MM.1S (cell line): ENCODE measurements around the gene CHST11.
"Not testable (repeated sequence)": the region's sequence is repeated elsewhere in the genome, so short reads cannot be mapped to it uniquely, and the experiment has no call there.

Source experiments
- DNase-seq: peaks from one replicate; pipeline ENCODE4 v3.0.0-alpha.2; 2015
- H2AFZ ChIP-seq: fragments of 300-600 bp; sonication (generic); 2 replicates; pipeline ENCODE4 v1.6.0; 2016; ENCODE audit warnings: antibody characterized with exemption, low read length
- H3F3A ChIP-seq: fragments of 300-600 bp; sonication (generic); 2 replicates; pipeline ENCODE4 v1.6.1; 2016; ENCODE audit warnings: mild to moderate bottlenecking, antibody characterized with exemption, low read length, moderate library complexity, mixed read lengths; ENCODE audit not compliant: insufficient read depth
- H3K27ac ChIP-seq: fragments of 300-600 bp; sonication (generic); 2 replicates; pipeline ENCODE4 v1.5.1; 2016; ENCODE audit warnings: mild to moderate bottlenecking, low read length
- H3K27me3 ChIP-seq: fragments of 300-600 bp; sonication (generic); replicated peaks from 2 replicates; pipeline ENCODE4 v1.6.0; 2016; ENCODE audit warnings: low read length; ENCODE audit not compliant: insufficient read depth
- H3K36me3 ChIP-seq: fragments of 300-600 bp; sonication (generic); replicated peaks from 2 replicates; pipeline ENCODE4 v1.6.1; 2016; ENCODE audit warnings: mild to moderate bottlenecking, low read length, mixed read lengths; ENCODE audit not compliant: insufficient read depth
- H3K4me1 ChIP-seq: fragments of 300-600 bp; sonication (generic); 2 replicates; pipeline ENCODE4 v1.6.1; 2016; ENCODE audit warnings: low read length, mixed read lengths
- H3K4me2 ChIP-seq: fragments of 300-600 bp; sonication (generic); 2 replicates; pipeline ENCODE4 v1.6.0; 2016; ENCODE audit warnings: low read depth, low read length
- H3K4me3 ChIP-seq: fragments of 300-600 bp; sonication (generic); 2 replicates; pipeline ENCODE4 v1.5.1; 2016; ENCODE audit warnings: low read length, mixed read lengths
- H3K79me2 ChIP-seq: fragments of 300-600 bp; sonication (generic); 2 replicates; pipeline ENCODE4 v1.6.1; 2016; ENCODE audit warnings: mixed run types, low read length, mixed read lengths
- H3K9ac ChIP-seq: fragments of 300-600 bp; sonication (generic); 2 replicates; pipeline ENCODE4 v1.6.1; 2016; ENCODE audit warnings: low read length, mixed read lengths
- H3K9me2 ChIP-seq: fragments of 300-600 bp; sonication (generic); replicated peaks from 2 replicates; pipeline ENCODE4 v1.6.1; 2016; ENCODE audit warnings: mild to moderate bottlenecking, low read length, mixed read lengths; ENCODE audit not compliant: insufficient read depth
- H3K9me3 ChIP-seq: fragments of 300-600 bp; sonication (generic); replicated peaks from 2 replicates; pipeline ENCODE4 v1.6.1; 2016; ENCODE audit warnings: mild to moderate bottlenecking, low read length, mixed read lengths; ENCODE audit not compliant: insufficient read depth
- H4K20me1 ChIP-seq: fragments of 300-600 bp; sonication (generic); 2 replicates; pipeline ENCODE4 v1.6.1; 2016; ENCODE audit warnings: mild to moderate bottlenecking, low read length, moderate library complexity, mixed read lengths; ENCODE audit not compliant: insufficient read depth
- EZH2 ChIP-seq: fragments of 300-600 bp; sonication (generic); optimal IDR thresholded peaks from 2 replicates; pipeline ENCODE3; 2017; ENCODE audit warnings: low read depth, mild to moderate bottlenecking, antibody characterized with exemption, low read length, mixed read lengths
- EZH2phosphoT487 ChIP-seq: fragments of 300-600 bp; sonication (generic); IDR thresholded peaks from 2 replicates; pipeline ENCODE4 v1.6.1; 2018; ENCODE audit warnings: antibody characterized with exemption, low read length
- TF ChIP-seq, protein P1 (sequence below): fragments of 300-600 bp; sonication (generic); IDR thresholded peaks from 2 replicates; pipeline ENCODE4 v1.5.1; 2016; ENCODE audit warnings: antibody characterized with exemption, low read length, mixed read lengths

CHST11 gene

DNA sequence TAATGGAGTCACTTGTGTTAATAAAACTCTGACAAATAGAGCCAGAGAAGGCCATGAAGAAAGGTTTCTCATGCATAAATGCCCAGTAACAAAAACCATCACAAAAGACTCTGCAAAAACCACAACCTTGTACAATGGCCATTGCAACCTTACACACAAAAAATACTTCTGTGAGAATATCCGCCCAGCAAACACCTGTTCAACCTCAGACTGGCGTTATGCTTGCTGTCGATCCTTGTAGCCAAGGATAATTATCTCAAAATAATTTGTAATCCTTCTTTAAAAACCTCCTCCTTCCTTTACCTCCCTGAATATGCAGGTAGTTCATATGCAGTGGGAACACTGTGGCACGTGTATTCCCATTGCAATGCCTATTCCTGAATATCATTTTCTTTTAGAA lies 344.3 kb downstream of the CHST11 start:
- DNase-seq, result no peak

DNA sequence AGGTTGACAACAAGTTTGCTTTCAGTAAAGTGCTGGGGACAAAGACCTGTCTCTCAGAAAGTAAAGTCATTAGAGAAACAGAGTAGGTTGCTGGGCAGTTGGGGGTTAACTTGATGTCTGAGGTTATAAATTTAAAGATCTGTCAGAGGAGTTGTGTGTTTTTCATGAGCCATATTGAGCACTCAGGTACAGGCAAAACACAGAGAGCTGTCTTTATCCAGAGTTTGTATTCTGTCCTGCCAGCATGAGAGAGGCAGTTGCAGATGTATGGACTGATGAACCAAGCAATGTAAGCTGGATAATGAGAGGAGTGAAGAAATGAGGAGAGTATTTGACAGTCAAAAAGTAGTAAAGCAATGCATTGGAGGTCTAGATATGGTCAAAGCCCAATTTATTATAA lies 344.7 kb downstream of the CHST11 start:
- H2AFZ ChIP-seq, result no peak overlapping the region
- H3K9me3 ChIP-seq, result no peaks in the 10 kb centered on the region
- no peaks in the 10 kb centered on the region for H3K27me3 ChIP-seq
- TF ChIP-seq EZH2 (no peak), EZH2phosphoT487 (no peak)
- H3K79me2 ChIP-seq, result no peaks in the 10 kb centered on the region
- H3K9ac ChIP-seq, result no peak overlapping the region
- H3K27ac ChIP-seq, result no peak overlapping the region
- H4K20me1 ChIP-seq, result no peaks in the 10 kb centered on the region
- DNase-seq, result no peak
- no peak overlapping the region for H3K4me2 ChIP-seq
- H3K4me3 ChIP-seq, result no peak overlapping the region
- no peaks in the 10 kb centered on the region for H3K9me2 ChIP-seq
- H3F3A ChIP-seq, result no peaks in the 10 kb centered on the region
- H3K36me3 ChIP-seq, result no peaks in the 10 kb centered on the region
- no peaks in the 10 kb centered on the region for H3K4me1 ChIP-seq

More for the DNA sequence above, 344.3 kb downstream of the CHST11 start:
- H3K27me3 ChIP-seq, result no peaks in the 10 kb centered on the region
- H3K9me2 ChIP-seq, result no peaks in the 10 kb centered on the region
- no peaks in the 10 kb centered on the region for H3F3A ChIP-seq
- H3K9ac ChIP-seq, result no peak overlapping the region
- no peaks in the 10 kb centered on the region for H3K79me2 ChIP-seq
- H4K20me1 ChIP-seq, result no peaks in the 10 kb centered on the region
- no peaks in the 10 kb centered on the region for H3K36me3 ChIP-seq
- TF ChIP-seq EZH2phosphoT487 (no peak), EZH2 (no peak)
- TF ChIP-seq, protein P1, sequence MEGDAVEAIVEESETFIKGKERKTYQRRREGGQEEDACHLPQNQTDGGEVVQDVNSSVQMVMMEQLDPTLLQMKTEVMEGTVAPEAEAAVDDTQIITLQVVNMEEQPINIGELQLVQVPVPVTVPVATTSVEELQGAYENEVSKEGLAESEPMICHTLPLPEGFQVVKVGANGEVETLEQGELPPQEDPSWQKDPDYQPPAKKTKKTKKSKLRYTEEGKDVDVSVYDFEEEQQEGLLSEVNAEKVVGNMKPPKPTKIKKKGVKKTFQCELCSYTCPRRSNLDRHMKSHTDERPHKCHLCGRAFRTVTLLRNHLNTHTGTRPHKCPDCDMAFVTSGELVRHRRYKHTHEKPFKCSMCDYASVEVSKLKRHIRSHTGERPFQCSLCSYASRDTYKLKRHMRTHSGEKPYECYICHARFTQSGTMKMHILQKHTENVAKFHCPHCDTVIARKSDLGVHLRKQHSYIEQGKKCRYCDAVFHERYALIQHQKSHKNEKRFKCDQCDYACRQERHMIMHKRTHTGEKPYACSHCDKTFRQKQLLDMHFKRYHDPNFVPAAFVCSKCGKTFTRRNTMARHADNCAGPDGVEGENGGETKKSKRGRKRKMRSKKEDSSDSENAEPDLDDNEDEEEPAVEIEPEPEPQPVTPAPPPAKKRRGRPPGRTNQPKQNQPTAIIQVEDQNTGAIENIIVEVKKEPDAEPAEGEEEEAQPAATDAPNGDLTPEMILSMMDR, result no peak
- H2AFZ ChIP-seq, result no peak overlapping the region
- no peak overlapping the region for H3K4me3 ChIP-seq
- H3K4me1 ChIP-seq, result no peaks in the 10 kb centered on the region
- H3K4me2 ChIP-seq, result no peak overlapping the region
- no peak overlapping the region for H3K27ac ChIP-seq
- no peaks in the 10 kb centered on the region for H3K9me3 ChIP-seq

DNA sequence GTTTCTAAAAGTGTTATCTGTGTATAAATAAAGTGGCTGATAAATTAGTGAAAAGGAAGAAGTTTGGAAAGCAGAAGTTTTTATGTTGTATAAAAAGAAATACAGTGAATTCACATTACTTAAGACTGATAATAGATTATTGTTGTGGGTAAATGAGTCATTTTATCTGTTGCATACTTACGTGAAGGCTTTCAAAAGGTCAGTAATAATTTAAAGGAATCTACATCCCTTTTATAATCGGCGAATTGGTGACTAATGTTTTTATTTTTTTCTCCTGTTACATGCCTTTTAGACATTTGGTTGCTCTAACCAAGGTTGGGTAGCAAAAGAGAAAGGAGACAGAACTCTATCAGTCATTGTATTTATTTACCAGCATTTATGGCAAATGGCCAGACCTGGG lies 345.5 kb downstream of the CHST11 start:
- Histone ChIP-seq H2AFZ (no peak overlapping the region), H3K27ac (no peak overlapping the region), H3K36me3 (no peaks in the 10 kb centered on the region), H3K4me3 (no peak overlapping the region), H3K4me1 (no peaks in the 10 kb centered on the region), H3K4me2 (no peak overlapping the region), H4K20me1 (no peaks in the 10 kb centered on the region), H3K27me3 (no peaks in the 10 kb centered on the region), H3K79me2 (no peaks in the 10 kb centered on the region), H3K9me2 (no peaks in the 10 kb centered on the region), H3F3A (no peaks in the 10 kb centered on the region), H3K9me3 (no peaks in the 10 kb centered on the region), H3K9ac (no peak overlapping the region)
- no peak for TF ChIP-seq EZH2phosphoT487
- no peak for TF ChIP-seq EZH2
- TF ChIP-seq, protein P1, result no peak
- no peak for DNase-seq

DNA sequence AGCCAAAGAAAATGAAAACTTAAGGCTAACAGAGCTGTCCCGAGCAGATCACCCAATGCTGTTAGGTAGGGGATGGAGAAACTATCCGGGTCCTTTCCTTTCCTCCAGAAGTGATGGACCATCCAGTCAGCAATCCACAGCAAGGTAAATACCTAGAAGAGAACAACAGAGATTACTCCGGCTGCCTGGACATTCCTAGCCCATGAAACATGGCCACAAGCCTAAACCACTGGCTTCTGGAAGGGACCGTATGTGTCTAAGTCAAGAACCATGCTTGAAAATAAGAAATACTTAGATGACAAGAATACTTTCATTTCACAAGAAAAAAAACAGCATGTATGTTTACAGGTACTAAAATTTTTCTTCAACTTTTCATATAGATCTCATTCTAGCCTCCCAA lies 348.4 kb downstream of the CHST11 start:
- H3K79me2 ChIP-seq, result no peaks in the 10 kb centered on the region
- H3K27ac ChIP-seq, result no peak overlapping the region
- no peaks in the 10 kb centered on the region for H3K4me1 ChIP-seq
- H3K9ac ChIP-seq, result no peak overlapping the region
- H3K36me3 ChIP-seq, result no peaks in the 10 kb centered on the region
- no peak for TF ChIP-seq EZH2phosphoT487
- TF ChIP-seq EZH2, result no peak
- TF ChIP-seq, protein P1, result no peak
- no peaks in the 10 kb centered on the region for H3K9me2 ChIP-seq
- no peaks in the 10 kb centered on the region for H4K20me1 ChIP-seq
- no peak overlapping the region for H3K4me2 ChIP-seq
- no peak overlapping the region for H2AFZ ChIP-seq
- no peak overlapping the region for H3K4me3 ChIP-seq
- H3F3A ChIP-seq, result no peaks in the 10 kb centered on the region
- no peaks in the 10 kb centered on the region for H3K9me3 ChIP-seq
- no peak for DNase-seq
- H3K27me3 ChIP-seq, result no peaks in the 10 kb centered on the region

DNA sequence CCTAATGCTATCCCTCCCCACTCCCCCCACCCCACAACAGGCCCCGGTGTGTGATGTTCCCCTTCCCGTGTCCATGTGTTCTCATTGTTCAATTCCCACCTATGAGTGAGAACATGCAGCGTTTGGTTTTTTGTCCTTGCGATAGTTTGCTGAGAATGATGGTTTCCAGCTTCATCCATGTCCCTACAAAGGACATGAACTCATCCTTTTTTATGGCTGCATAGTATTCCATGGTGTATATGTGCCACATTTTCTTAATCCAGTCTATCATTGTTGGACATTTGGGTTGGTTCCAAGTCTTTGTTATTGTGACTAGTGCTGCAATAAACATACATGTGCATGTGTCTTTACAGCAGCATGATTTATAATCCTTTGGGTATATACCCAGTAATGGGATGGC lies 349.4 kb downstream of the CHST11 start:
- H3K9me2 ChIP-seq, H3K4me1 ChIP-seq, H3K9ac ChIP-seq, DNase-seq, H3F3A ChIP-seq, H3K27ac ChIP-seq, H3K4me3 ChIP-seq, H3K79me2 ChIP-seq, H3K27me3 ChIP-seq, H3K9me3 ChIP-seq, H3K36me3 ChIP-seq, H4K20me1 ChIP-seq, H3K4me2 ChIP-seq, H2AFZ ChIP-seq: not testable (repeated sequence)
